ENCODE results near the gene FGF5.
"Not testable (repeated sequence)": the region's sequence is repeated elsewhere in the genome, so short reads cannot be mapped to it uniquely, and the experiment has no call there.

The FGF5 gene

GRCh38 chr4:80266253-80266901 is at the start of gene FGF5:
TSS of gene FGF5 (plus strand) at chr4:80266664. CDS start at chr4:80266825, 161 bp downstream.
- no peak for DNase-seq (ENCODE audit: low spot score)

GRCh38 chr4:80219301-80220025 is 47.0 kb upstream of the FGF5 start:
- no peak for DNase-seq (ENCODE audit: low spot score)

GRCh38 chr4:80220711-80221110 is 45.8 kb upstream of the FGF5 start:
- DNase-seq (ENCODE audit: low spot score), result no peak

GRCh38 chr4:80221161-80221560 is 45.3 kb upstream of the FGF5 start:
- no peak for DNase-seq (ENCODE audit: low spot score)

- no peak for DNase-seq (ENCODE audit: low spot score)
Measured at GRCh38 chr4:80225595-80225994, 40.9 kb upstream of the FGF5 start.

- no peak for DNase-seq (ENCODE audit: low spot score)
Measured at GRCh38 chr4:80226094-80226493, 40.4 kb upstream of the FGF5 start.

GRCh38 chr4:80228460-80228859 is 38.0 kb upstream of the FGF5 start:
- no peak for DNase-seq (ENCODE audit: low spot score)

- no peak for DNase-seq (ENCODE audit: low spot score)
Measured at GRCh38 chr4:80229128-80229527, 37.3 kb upstream of the FGF5 start.

GRCh38 chr4:80229590-80229989 is 36.9 kb upstream of the FGF5 start:
- DNase-seq (ENCODE audit: low spot score), result no peak

GRCh38 chr4:80231180-80231579 is 35.3 kb upstream of the FGF5 start:
- no peak for DNase-seq (ENCODE audit: low spot score)

- no peak for DNase-seq (ENCODE audit: low spot score)
Measured at GRCh38 chr4:80232707-80233370, 33.6 kb upstream of the FGF5 start.

- no peak for DNase-seq (ENCODE audit: low spot score)
Measured at GRCh38 chr4:80233390-80233789, 33.1 kb upstream of the FGF5 start.

- no peak for DNase-seq (ENCODE audit: low spot score)
Measured at GRCh38 chr4:80235451-80235850, 31.0 kb upstream of the FGF5 start.

GRCh38 chr4:80237992-80238391 is 28.5 kb upstream of the FGF5 start:
- no peak for DNase-seq (ENCODE audit: low spot score)

- no peak for DNase-seq (ENCODE audit: low spot score)
Measured at GRCh38 chr4:80239480-80240150, 26.8 kb upstream of the FGF5 start.

- DNase-seq (ENCODE audit: low spot score), result no peak
Measured at GRCh38 chr4:80240976-80241375, 25.5 kb upstream of the FGF5 start.

GRCh38 chr4:80243274-80244018 is 23.0 kb upstream of the FGF5 start:
- no peak for DNase-seq (ENCODE audit: low spot score)

- not testable (repeated sequence) for DNase-seq (ENCODE audit: low spot score)
Measured at GRCh38 chr4:80247484-80247883, 19.0 kb upstream of the FGF5 start.

- no peak for DNase-seq (ENCODE audit: low spot score)
Measured at GRCh38 chr4:80249144-80249543, 17.3 kb upstream of the FGF5 start.

- no peak for DNase-seq (ENCODE audit: low spot score)
Measured at GRCh38 chr4:80252427-80252826, 14.0 kb upstream of the FGF5 start.

- no peak for DNase-seq (ENCODE audit: low spot score)
Measured at GRCh38 chr4:80252953-80253352, 13.5 kb upstream of the FGF5 start.

- no peak for DNase-seq (ENCODE audit: low spot score)
Measured at GRCh38 chr4:80253510-80253909, 13.0 kb upstream of the FGF5 start.
